GM21619 (cell line): Measurements from ENCODE around the gene EFCAB6.

ENCODE experiments used
- ATAC-seq: cut with Tn5 transposase; IDR thresholded peaks from one replicate; pipeline ENCODE4 v1.9.1; 2021; ENCODE audit not compliant: unreplicated experiment

Gene EFCAB6

GRCh38 chr22:43643387-43643786 lies 168.7 kb downstream of the EFCAB6 start:
- no peak for ATAC-seq

DNA sequence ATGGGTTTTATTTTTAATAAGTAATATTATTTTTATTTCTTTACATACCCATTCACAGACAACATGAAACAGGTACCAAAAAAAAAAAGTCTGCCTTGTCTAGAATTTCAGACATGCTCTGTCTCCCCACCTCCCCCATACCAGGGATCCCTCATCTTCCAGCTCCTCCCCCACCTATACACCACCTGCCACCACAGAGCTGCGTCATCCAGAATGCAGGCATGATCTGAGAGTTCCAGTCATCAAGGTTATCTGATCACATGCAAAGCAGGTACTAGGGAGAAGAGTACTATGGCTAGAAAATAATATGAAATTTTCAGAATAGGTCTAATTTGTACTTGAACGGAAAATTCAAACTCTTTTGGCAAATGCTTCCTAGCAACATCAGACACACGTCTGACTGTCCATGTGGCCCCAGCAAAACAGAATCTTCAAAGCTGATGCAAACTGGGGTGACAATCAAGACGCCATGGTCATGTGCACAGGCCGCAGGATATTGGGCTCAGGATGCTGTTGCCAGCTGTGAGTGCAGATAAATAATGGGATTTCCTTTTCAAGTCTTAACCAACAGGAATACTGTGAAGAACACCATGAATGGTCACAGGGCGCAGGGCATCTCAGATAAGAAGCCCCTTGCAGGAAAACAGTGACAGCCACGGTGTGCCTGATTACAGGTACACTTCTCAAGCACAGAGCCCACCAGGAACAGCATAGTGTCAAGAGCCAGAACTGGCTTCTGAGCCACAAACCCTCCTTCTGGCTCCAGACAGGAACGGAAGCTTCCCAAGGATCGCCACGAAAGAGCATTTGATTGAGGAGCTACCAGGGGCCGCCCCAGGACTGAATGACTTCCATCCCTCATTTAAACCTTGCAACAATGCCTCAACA lies 169.5 kb downstream of the EFCAB6 start:
- no peak for ATAC-seq

- ATAC-seq = no peak
Observed at GRCh38 chr22:43639228-43639948, 172.7 kb downstream of the EFCAB6 start.

DNA sequence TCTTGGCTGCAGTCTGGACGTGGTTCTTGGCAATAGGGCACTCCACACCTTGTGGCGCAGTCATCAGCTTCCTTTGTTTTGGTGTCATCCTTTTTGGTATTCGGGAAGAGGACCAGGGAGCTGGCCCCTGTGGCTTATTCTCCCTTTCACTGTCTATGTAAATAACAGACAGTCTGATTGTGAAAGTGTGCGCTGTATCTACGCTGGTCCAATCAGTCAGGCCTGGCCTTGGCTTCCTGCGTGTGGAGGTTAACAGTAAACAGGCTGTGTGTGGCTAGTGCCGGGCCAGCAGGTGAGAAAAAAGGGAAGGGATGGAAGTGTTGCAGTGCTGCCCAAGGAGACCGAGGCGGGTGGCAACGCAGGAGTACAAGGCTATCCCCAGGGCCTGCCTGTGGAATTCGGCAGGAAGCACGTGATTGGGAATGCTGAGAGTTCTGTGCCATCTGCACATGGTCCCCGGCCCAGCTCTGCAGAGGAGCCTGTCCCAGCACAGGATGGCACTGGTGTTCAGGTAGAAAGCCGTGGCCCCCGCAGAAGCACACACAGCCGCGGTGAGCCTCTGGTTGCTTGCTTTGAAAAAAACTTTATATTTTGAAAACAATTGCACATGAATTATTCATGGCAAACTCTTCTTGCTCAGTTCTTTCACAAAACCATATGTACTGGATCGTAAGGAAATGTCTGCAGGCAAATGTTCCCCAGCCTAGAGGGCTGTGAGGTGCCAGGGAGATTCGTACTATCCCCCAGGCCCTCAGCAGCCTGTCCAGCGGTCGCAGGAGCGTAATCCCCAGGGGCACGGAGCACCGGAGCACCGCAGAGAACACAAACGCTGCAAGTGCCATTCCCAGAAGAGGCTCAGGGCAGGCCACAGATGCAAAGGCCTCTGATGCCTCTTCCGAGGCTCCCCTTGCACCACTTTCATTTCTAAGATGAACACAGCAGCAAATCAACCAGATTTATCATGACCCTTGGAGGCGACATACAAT lies 174.5 kb downstream of the EFCAB6 start:
- ATAC-seq = no peak

GRCh38 chr22:43636086-43636485 lies 176.0 kb downstream of the EFCAB6 start:
- ATAC-seq = no peak

- ATAC-seq = no peak
Observed at GRCh38 chr22:43635101-43635500, 177.0 kb downstream of the EFCAB6 start.

DNA sequence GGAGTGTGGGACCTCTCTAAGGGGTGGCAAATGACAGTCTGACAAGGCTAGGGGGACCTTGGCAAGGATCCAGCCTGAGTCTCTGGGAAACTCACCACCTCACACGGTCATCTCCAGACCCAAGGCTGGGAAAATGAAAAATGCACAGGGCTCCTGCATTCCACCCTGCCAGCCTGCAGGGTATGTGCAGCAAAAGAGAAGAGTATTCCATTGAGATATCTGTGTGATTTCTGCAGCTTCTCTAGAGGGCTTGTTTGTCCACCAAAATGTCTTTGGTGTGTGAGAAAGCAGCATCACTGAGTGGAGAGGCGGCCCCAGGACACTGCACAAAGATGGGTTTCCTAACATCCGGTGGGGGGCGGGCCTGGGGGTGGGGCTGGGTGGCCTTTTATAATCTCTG lies 177.8 kb downstream of the EFCAB6 start:
- no peak for ATAC-seq

DNA sequence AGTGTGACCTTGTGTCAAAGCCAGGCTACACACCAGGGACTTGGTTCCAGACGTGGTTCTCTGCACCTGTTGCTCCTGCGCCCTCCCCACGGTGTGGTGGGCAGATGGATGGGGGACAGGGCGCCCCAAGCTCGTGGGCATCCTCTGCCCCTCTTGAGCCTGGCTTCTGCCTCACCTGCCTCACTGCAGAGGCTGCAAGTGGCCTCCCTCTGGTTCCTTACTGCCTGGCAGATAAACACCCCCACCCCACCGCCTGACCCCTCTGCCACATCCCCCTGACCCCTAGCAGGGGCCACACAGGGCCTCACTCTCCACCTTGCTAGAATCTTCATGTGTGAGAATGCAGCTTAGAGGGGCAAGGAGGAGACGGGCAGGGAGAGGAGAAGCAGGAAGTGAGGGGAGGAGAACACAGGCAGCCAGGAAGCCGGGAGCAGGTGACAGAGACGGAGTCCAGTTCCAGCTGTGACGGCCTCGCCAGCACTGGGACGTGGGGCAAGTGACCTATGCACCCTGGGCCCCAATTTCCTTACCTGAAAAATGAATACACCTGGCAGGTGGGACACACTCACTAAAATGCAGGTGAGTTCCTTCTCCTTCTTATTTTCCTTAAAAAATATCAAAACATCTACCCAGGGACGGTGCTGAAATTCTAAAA lies 178.3 kb downstream of the EFCAB6 start:
- no peak for ATAC-seq

GRCh38 chr22:43631846-43632245 lies 180.3 kb downstream of the EFCAB6 start:
- ATAC-seq = no peak

DNA sequence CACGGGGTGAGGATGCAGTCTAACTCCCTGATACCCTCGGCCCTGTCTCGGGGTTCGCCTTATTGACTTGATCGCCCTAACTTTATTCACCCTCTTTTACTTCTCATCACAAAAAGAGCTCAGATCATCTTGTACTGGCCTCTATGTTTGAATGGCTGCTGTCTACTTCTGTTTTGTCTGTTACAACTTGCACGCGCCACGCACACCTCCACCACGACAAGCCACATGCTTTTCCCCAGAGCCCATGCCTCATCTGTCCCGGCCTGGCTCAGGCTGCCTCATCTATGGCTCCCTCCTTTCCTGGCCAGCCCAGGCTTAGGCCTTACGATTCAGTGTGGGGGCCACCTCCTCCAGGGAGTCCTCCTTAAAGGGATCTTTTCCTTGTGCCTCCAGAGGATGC lies 180.9 kb downstream of the EFCAB6 start:
- ATAC-seq = no peak

DNA sequence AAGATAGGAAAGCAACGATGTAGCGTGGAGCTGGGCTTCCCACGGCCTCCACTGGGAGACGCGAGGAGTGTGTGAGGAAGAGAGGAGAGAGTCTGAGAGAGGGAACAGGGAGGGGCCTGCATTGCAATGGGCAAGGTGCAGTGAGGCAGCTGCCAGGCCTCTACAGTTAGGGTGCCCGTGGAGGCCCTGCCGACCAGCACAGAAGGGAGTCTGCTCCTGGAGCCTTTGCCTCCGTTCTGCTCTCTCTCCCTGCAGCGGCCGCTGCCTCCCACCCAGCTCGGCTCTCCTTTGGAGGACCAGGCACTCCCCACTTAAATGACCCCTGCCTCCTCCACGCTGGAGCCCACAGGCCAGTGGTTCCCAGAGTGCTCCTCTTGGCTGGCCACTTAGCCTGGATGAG lies 181.7 kb downstream of the EFCAB6 start:
- ATAC-seq = no peak

DNA sequence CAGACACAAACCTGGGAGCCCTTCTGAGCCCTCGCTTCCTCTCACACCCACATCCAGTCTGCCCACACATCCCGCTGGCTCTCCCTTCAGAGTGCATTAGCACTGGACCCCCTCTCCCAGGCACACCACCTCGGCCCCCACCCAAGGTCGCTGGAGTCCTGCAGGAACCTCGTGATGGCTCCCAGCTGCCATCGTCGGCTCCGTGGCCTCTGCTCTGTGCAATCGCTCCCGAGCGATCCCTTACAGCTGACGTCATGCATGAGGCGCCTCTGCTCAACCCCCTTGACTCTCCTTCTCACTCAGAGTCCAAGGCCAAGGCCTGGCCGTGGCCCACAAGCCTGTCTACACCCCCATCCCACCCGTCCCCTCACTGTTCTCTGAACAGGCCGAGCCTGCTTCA lies 183.9 kb downstream of the EFCAB6 start:
- no peak for ATAC-seq

DNA sequence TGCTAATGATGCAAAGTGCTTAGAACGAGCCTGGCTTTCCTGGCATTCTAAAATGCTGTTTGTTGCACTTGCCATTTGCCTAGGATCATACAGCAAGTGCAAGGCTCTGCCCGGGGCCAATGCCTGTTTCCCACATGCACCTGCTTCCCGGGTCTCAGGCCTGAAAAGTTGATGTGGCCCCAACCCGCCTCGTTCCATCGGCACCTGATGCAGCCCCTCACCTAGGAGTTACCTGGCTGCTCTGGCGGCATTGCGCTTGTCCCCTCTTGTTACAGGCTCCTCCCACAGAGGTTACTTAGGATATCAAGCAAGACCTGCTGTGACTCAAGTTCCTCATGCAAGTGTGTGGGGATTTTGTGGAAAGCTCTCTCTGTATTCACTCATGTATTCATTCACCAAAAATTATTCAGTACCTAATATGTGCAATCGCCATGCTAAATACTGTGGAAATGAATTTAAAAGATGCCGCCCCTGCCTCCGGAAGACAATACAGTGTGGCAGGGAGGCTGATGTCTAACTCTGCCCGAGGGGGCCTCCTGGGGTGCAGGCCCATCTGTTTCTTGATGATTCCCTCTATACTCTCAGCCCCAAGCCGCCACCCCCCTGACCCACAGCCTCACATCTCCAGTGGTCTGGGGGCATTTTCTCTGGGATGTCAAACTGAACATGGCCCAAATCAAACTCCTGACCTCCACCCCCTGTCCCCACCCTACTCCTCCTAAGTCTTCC lies 184.5 kb downstream of the EFCAB6 start:
- ATAC-seq = no peak

DNA sequence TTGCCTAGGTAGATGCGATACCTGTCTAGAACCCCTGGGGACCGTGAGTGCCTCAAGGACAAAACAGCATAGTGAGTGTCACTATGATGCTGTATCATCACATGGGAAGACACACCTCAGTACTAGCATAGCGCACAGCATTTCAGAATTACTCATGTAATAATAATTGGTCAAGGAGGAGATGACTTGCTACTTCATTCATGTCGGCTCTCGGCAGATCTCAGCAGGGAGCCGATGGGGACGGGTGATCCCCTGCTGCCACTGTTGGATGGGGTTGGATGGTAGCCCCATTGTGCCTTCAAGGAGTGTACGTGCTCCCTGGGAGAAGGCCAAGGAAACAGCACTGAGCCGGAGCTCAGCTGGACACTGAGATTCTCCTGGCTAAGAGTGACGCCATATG lies 186.9 kb downstream of the EFCAB6 start:
- no peak for ATAC-seq

GRCh38 chr22:43624144-43624998 lies 187.7 kb downstream of the EFCAB6 start:
- ATAC-seq = no peak

GRCh38 chr22:43622886-43623285 lies 189.2 kb downstream of the EFCAB6 start:
- ATAC-seq = no peak

- no peak for ATAC-seq
Observed at GRCh38 chr22:43620197-43620596, 191.9 kb downstream of the EFCAB6 start.

DNA sequence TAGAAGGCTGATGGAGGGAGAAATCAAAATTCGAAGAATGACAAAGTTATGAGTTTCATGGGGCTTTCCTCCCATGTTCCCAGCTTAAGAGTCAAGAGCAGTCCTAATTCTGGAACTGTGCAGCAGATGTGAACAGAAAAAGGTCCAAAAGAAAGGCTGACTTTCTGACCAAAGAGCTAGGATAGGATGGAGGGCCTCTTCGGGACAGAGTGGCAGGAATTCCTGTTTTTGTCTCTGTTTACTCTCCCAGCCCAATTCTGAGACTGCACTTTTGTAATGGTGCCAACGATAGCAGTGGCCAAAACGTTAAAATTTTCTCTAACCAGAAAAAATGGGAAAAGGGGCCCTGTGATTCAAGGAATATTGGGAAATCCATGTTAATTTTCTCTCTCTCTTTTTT lies 193.6 kb downstream of the EFCAB6 start:
- ATAC-seq = no peak

- no peak for ATAC-seq
Observed at GRCh38 chr22:43616645-43617044, 195.5 kb downstream of the EFCAB6 start.
